ENCODE measurements around the gene ATP8B3.
"Not testable (repeated sequence)": the region's sequence is repeated elsewhere in the genome, so short reads cannot be mapped to it uniquely, and the experiment has no call there.

The ATP8B3 gene

GRCh38 chr19:1804858-1805257 is 7.2 kb downstream of the ATP8B3 start:
- no peak for DNase-seq
- intact Hi-C loops (cut with DNase I): no loop called here

- DNase-seq: peak in 1 of 10 donors; percentile 80
- intact Hi-C loops (cut with DNase I): no loop called here
Measured at GRCh38 chr19:1799695-1800342, 12.3 kb downstream of the ATP8B3 start.

- DNase-seq; intact Hi-C loops (cut with DNase I): not testable (repeated sequence)
Measured at GRCh38 chr19:1797313-1797712, 14.8 kb downstream of the ATP8B3 start.

- peak in 1 of 10 donors; percentile 76 for DNase-seq
- intact Hi-C loops (cut with DNase I): no loop called here
Measured at GRCh38 chr19:1796395-1797142, 15.5 kb downstream of the ATP8B3 start.

GRCh38 chr19:1794424-1795172 is 17.5 kb downstream of the ATP8B3 start:
- intact Hi-C loops (cut with DNase I): no loop called here
- DNase-seq: no peak

GRCh38 chr19:1791879-1792278 is 20.2 kb downstream of the ATP8B3 start:
- intact Hi-C loops (cut with DNase I): no loop called here
- DNase-seq: no peak

GRCh38 chr19:1790054-1790792 is 21.9 kb downstream of the ATP8B3 start:
- intact Hi-C loops (cut with DNase I): no loop called here
- DNase-seq: no peak

GRCh38 chr19:1789261-1790041 is 22.6 kb downstream of the ATP8B3 start:
- intact Hi-C loops (cut with DNase I): no loop called here
- no peak for DNase-seq

- DNase-seq: no peak
- intact Hi-C loops (cut with DNase I): no loop called here
Measured at GRCh38 chr19:1787116-1787515, 25.0 kb downstream of the ATP8B3 start.

GRCh38 chr19:1786668-1787067 is 25.4 kb downstream of the ATP8B3 start:
- intact Hi-C loops (cut with DNase I): no loop called here
- DNase-seq: no peak

- intact Hi-C loops (cut with DNase I): no loop called here
Measured at GRCh38 chr19:1785310-1785709, 26.8 kb downstream of the ATP8B3 start.

GRCh38 chr19:1783874-1784273 is 28.2 kb downstream of the ATP8B3 start:
- DNase-seq: no peak
- intact Hi-C loops (cut with DNase I): no loop called here

More at GRCh38 chr19:1785310-1785709, 26.8 kb downstream of the ATP8B3 start:
- no peak for DNase-seq

GRCh38 chr19:1783354-1783753 is 28.7 kb downstream of the ATP8B3 start:
- DNase-seq: no peak
- intact Hi-C loops (cut with DNase I): no loop called here

GRCh38 chr19:1782521-1782920 is 29.6 kb downstream of the ATP8B3 start:
- no peak for DNase-seq
- intact Hi-C loops (cut with DNase I): no loop called here

- no peak for DNase-seq
- intact Hi-C loops (cut with DNase I): no loop called here
Measured at GRCh38 chr19:1780272-1780958, 31.7 kb downstream of the ATP8B3 start.

GRCh38 chr19:1779574-1779973 is 32.5 kb downstream of the ATP8B3 start:
- DNase-seq: no peak
- intact Hi-C loops (cut with DNase I): no loop called here

GRCh38 chr19:1777149-1777548 is 34.9 kb downstream of the ATP8B3 start:
- DNase-seq: no peak
- intact Hi-C loops (cut with DNase I): no loop called here

GRCh38 chr19:1776606-1777147 is 35.4 kb downstream of the ATP8B3 start:
- intact Hi-C loops (cut with DNase I): no loop called here
- no peak for DNase-seq

GRCh38 chr19:1775951-1776605 is 36.0 kb downstream of the ATP8B3 start:
- intact Hi-C loops (cut with DNase I): no loop called here
- no peak for DNase-seq
